ENCODE data around the gene DCTN5.

DNA sequence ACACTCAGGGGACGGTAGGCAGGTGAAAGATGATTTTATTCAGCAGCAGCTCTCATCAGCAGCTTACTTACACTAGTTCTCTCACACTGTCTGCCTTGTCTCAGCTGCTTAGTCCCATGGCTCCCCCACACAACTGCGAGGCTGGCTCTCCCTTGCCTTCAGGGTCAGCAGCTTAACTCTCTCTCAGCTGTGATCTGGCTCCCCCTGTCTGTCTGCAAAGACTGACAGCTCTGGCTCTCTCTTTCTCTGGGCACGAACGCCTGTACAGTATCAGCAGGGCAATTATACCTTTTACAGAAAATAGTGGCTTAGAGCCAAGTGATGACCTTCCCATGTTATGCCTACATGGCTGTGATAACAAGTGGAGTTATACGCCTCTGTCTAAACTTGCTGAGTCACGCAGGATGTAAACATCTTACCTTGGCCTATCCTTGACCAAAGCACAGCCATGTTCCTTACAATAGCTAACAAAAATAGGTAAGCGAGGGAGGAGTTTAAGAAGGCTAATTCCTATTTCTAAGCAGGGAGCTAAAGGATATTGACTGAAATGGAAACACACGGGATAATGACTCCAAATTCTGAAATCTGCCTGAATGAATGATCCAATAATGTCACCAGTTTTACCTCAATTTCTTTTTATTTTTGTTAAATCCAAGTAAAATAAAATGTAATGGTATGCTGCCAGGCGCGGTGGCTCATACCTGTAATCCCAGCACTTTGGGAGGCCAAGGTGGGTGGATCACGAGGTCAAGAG is 44.1 kb upstream of the DCTN5 start:
- TF ChIP-seq, protein P1, sequence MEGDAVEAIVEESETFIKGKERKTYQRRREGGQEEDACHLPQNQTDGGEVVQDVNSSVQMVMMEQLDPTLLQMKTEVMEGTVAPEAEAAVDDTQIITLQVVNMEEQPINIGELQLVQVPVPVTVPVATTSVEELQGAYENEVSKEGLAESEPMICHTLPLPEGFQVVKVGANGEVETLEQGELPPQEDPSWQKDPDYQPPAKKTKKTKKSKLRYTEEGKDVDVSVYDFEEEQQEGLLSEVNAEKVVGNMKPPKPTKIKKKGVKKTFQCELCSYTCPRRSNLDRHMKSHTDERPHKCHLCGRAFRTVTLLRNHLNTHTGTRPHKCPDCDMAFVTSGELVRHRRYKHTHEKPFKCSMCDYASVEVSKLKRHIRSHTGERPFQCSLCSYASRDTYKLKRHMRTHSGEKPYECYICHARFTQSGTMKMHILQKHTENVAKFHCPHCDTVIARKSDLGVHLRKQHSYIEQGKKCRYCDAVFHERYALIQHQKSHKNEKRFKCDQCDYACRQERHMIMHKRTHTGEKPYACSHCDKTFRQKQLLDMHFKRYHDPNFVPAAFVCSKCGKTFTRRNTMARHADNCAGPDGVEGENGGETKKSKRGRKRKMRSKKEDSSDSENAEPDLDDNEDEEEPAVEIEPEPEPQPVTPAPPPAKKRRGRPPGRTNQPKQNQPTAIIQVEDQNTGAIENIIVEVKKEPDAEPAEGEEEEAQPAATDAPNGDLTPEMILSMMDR (IDR thresholded peaks at IDR 0.05; ENCODE audit: poor library complexity), result peak; percentile 39
- no peak for TF ChIP-seq EZH2phosphoT487 (IDR thresholded peaks at IDR 0.05; ENCODE audit: low read depth, severe bottlenecking, unreplicated experiment)
